Activated naive CD8-positive, alpha-beta T cell treated with anti-CD3 and anti-CD28 coated beads, Interleukin-2, amount 10 ng/mL, durations not matched to agents 7 days and 5 days (primary cell): ENCODE data around the gene SYT5. TPM values are rescaled to one million over a fixed set of nuclear protein-coding genes. Genes with fewer than 3 reads are reported as not detected.
"Not testable (repeated sequence)": the region's sequence is repeated elsewhere in the genome, so short reads cannot be mapped to it uniquely, and the experiment has no call there.

Experiments
- ATAC-seq: fragments of 150-1000 bp; cut with Tn5 transposase; one replicate; pipeline ENCODE4 v1.10.0; 2021; ENCODE audit warnings: low read depth, moderate library complexity
- POLR2A ChIA-PET: fragments of 350-600 bp; sonication (Branson Sonifier 250); formaldehyde crosslinking; loops from one replicate; lab custom pipeline; 2021; ENCODE audit warnings: antibody characterized with exemption; lab: Charles Lee
- DNase-seq: peaks from one replicate; pipeline ENCODE4 v3.0.0; 2021
- H3K27ac Mint-ChIP-seq: one replicate; pipeline ENCODE4 v1.8.0; 2022; ENCODE audit warnings: mild to moderate bottlenecking, mixed read lengths
- H3K27me3 Mint-ChIP-seq: one replicate; pipeline ENCODE4 v1.8.0; 2022; ENCODE audit warnings: mild to moderate bottlenecking, moderate library complexity, mixed read lengths
- H3K36me3 Mint-ChIP-seq: one replicate; pipeline ENCODE4 v1.8.0; 2021; ENCODE audit warnings: mild to moderate bottlenecking, mixed read lengths
- H3K4me1 Mint-ChIP-seq: one replicate; pipeline ENCODE4 v1.8.0; 2021; ENCODE audit warnings: mixed read lengths
- H3K4me3 Mint-ChIP-seq: one replicate; pipeline ENCODE4 v1.8.0; 2022; ENCODE audit warnings: mild to moderate bottlenecking, moderate library complexity, mixed read lengths
- H3K9me3 Mint-ChIP-seq: one replicate; pipeline ENCODE4 v1.8.0; 2021; ENCODE audit warnings: mixed read lengths
- total RNA-seq, 2 experiments: library from RNA; stranded (reverse); gene quantifications; one replicate each; pipeline ENCODE4 v1.2.3, GENCODE V29; 2021

SYT5 gene
- total RNA-seq, 2 experiments from 2014 or later, result 0.39 TPM; not detected in 1

- peak overlapping the region; percentile 77 for H3K4me3 Mint-ChIP-seq
- no peaks in the 10 kb centered on the region for H3K36me3 Mint-ChIP-seq
- H3K27me3 Mint-ChIP-seq, result peaks cover 82% of the 10 kb centered on the region
- H3K9me3 Mint-ChIP-seq, result peaks cover 2% of the 10 kb centered on the region
- no peak overlapping the region for H3K27ac Mint-ChIP-seq
- ATAC-seq (no peak), DNase-seq (no peak)
- peaks cover 17% of the 10 kb centered on the region for H3K4me1 Mint-ChIP-seq
- POLR2A ChIA-PET, result interaction anchor here (2.2 kb wide), 1 partner anchor 82 kb away, joined by 10 read pairs; no protein-coding TSS in a partner anchor
Measured at GRCh38 chr19:55172741-55173140, 7.3 kb downstream of the SYT5 start.

GRCh38 chr19:55172318-55172717 lies 7.8 kb downstream of the SYT5 start:
- DNase-seq, H3K36me3 Mint-ChIP-seq, ATAC-seq, H3K9me3 Mint-ChIP-seq, POLR2A ChIA-PET, H3K27ac Mint-ChIP-seq: not testable (repeated sequence)
- peaks cover 83% of the 10 kb centered on the region for H3K27me3 Mint-ChIP-seq
- peak overlapping the region; percentile 77 for H3K4me3 Mint-ChIP-seq
- peaks cover 17% of the 10 kb centered on the region for H3K4me1 Mint-ChIP-seq

- POLR2A ChIA-PET, result no interaction called here
- Mint-ChIP-seq H3K27ac (no peak overlapping the region), H3K4me3 (no peak overlapping the region), H3K36me3 (no peaks in the 10 kb centered on the region), H3K27me3 (peaks cover 83% of the 10 kb centered on the region), H3K9me3 (peaks cover 2% of the 10 kb centered on the region), H3K4me1 (peaks cover 24% of the 10 kb centered on the region)
- DNase-seq, result no peak
- ATAC-seq, result no peak
Measured at GRCh38 chr19:55171440-55171839, 8.6 kb downstream of the SYT5 start.

GRCh38 chr19:55169136-55169535 lies 11.0 kb downstream of the SYT5 start:
- H3K9me3 Mint-ChIP-seq, result no peaks in the 10 kb centered on the region
- DNase-seq (no peak), ATAC-seq (no peak)
- peaks cover 80% of the 10 kb centered on the region for H3K27me3 Mint-ChIP-seq
- no peak overlapping the region for H3K27ac Mint-ChIP-seq
- no peaks in the 10 kb centered on the region for H3K36me3 Mint-ChIP-seq
- POLR2A ChIA-PET, result interaction anchor here (0.7 kb wide), 1 partner anchor 85 kb away, joined by 3 read pairs; no protein-coding TSS in a partner anchor
- no peak overlapping the region for H3K4me3 Mint-ChIP-seq
- peaks cover 16% of the 10 kb centered on the region for H3K4me1 Mint-ChIP-seq

- peak; percentile 80 for DNase-seq
- no peaks in the 10 kb centered on the region for H3K36me3 Mint-ChIP-seq
- no peak within 1 kb of the TSS for H3K27ac Mint-ChIP-seq
- ATAC-seq, result peak; percentile 88
- peaks cover 71% of the 10 kb centered on the region for H3K27me3 Mint-ChIP-seq
- H3K9me3 Mint-ChIP-seq, result no peaks in the 10 kb centered on the region
- peaks cover 8% of the 10 kb centered on the region for H3K4me1 Mint-ChIP-seq
- peak within 1 kb of the TSS; percentile 83 for H3K4me3 Mint-ChIP-seq
- POLR2A ChIA-PET, result interaction anchor here (1.3 kb wide), 1 partner anchor 241 kb away, joined by 3 read pairs; the partner anchor contains the start of gene UBE2S
Measured at GRCh38 chr19:55166530-55167268, 13.4 kb downstream of the SYT5 start, which contains the start of gene DNAAF3. Gene DNAAF3, minus strand, starts transcription at chr19:55166613. Its CDS starts 200 bp downstream, at chr19:55166413.

GRCh38 chr19:55165952-55166529 lies 14.0 kb downstream of the SYT5 start:
- no peaks in the 10 kb centered on the region for H3K36me3 Mint-ChIP-seq
- peaks cover 8% of the 10 kb centered on the region for H3K4me1 Mint-ChIP-seq
- no peak overlapping the region for H3K27ac Mint-ChIP-seq
- H3K27me3 Mint-ChIP-seq, result peaks cover 64% of the 10 kb centered on the region
- POLR2A ChIA-PET, result interaction anchor here (1.3 kb wide), 1 partner anchor 242 kb away, joined by 3 read pairs; the partner anchor contains the start of gene UBE2S
- no peaks in the 10 kb centered on the region for H3K9me3 Mint-ChIP-seq
- ATAC-seq (peak; percentile 77), DNase-seq (peak; percentile 66)
- peak overlapping the region; percentile 83 for H3K4me3 Mint-ChIP-seq

GRCh38 chr19:55161571-55162322 lies 18.3 kb downstream of the SYT5 start:
- DNase-seq (no peak), ATAC-seq (no peak)
- no peak overlapping the region for H3K27ac Mint-ChIP-seq
- POLR2A ChIA-PET, result no interaction called here
- H3K9me3 Mint-ChIP-seq, result no peaks in the 10 kb centered on the region
- no peak overlapping the region for H3K4me3 Mint-ChIP-seq
- peaks cover 12% of the 10 kb centered on the region for H3K4me1 Mint-ChIP-seq
- H3K36me3 Mint-ChIP-seq, result no peaks in the 10 kb centered on the region
- H3K27me3 Mint-ChIP-seq, result peaks cover 42% of the 10 kb centered on the region

GRCh38 chr19:55160986-55161365 lies 19.1 kb downstream of the SYT5 start:
- POLR2A ChIA-PET, result interaction anchor here (0.6 to 1.4 kb wide), 4 partner anchors 280 to 721 kb away, joined by 3 to 4 read pairs (median 4); partner anchors contain the start of genes FIZ1 and ZNF628
- DNase-seq, result no peak
- no peak for ATAC-seq

GRCh38 chr19:55160128-55160985 lies 19.7 kb downstream of the SYT5 start:
- peak; percentile 95 for DNase-seq
- no peak overlapping the region for H3K4me3 Mint-ChIP-seq
- peak; percentile 95 for ATAC-seq
- no peak overlapping the region for H3K27ac Mint-ChIP-seq
- no peaks in the 10 kb centered on the region for H3K9me3 Mint-ChIP-seq
- POLR2A ChIA-PET, result interaction anchor here (0.5 to 1.4 kb wide), 6 partner anchors 13 to 720 kb away, joined by 3 to 4 read pairs (median 4); partner anchors contain the start of genes FIZ1 and ZNF628
- peaks cover 10% of the 10 kb centered on the region for H3K4me1 Mint-ChIP-seq
- H3K27me3 Mint-ChIP-seq, result peaks cover 34% of the 10 kb centered on the region
- no peaks in the 10 kb centered on the region for H3K36me3 Mint-ChIP-seq

More at GRCh38 chr19:55160986-55161365, 19.1 kb downstream of the SYT5 start:
- no peaks in the 10 kb centered on the region for H3K9me3 Mint-ChIP-seq
- no peak overlapping the region for H3K27ac Mint-ChIP-seq
- no peak overlapping the region for H3K4me3 Mint-ChIP-seq
- no peaks in the 10 kb centered on the region for H3K36me3 Mint-ChIP-seq
- peaks cover 10% of the 10 kb centered on the region for H3K4me1 Mint-ChIP-seq
- peaks cover 38% of the 10 kb centered on the region for H3K27me3 Mint-ChIP-seq

- no peaks in the 10 kb centered on the region for H3K36me3 Mint-ChIP-seq
- H3K27me3 Mint-ChIP-seq, result peaks cover 29% of the 10 kb centered on the region
- no peak overlapping the region for H3K4me3 Mint-ChIP-seq
- H3K4me1 Mint-ChIP-seq, result peaks cover 14% of the 10 kb centered on the region
- POLR2A ChIA-PET, result interaction anchor here (0.6 kb wide), 1 partner anchor 244 kb away, joined by 3 read pairs; no protein-coding TSS in a partner anchor
- DNase-seq (no peak), ATAC-seq (no peak)
- no peak overlapping the region for H3K27ac Mint-ChIP-seq
- H3K9me3 Mint-ChIP-seq, result no peaks in the 10 kb centered on the region
Measured at GRCh38 chr19:55158848-55159749, 21.0 kb downstream of the SYT5 start.

- H3K27ac Mint-ChIP-seq, result no peak overlapping the region
- peaks cover 3% of the 10 kb centered on the region for H3K9me3 Mint-ChIP-seq
- no peaks in the 10 kb centered on the region for H3K36me3 Mint-ChIP-seq
- no peak overlapping the region for H3K4me3 Mint-ChIP-seq
- POLR2A ChIA-PET, result no interaction called here
- H3K4me1 Mint-ChIP-seq, result peaks cover 18% of the 10 kb centered on the region
- DNase-seq, result no peak
- H3K27me3 Mint-ChIP-seq, result peaks cover 24% of the 10 kb centered on the region
- no peak for ATAC-seq
Measured at GRCh38 chr19:55158423-55158822, 21.7 kb downstream of the SYT5 start.
